Stimulated activated CD8-positive, alpha-beta memory T cell treated with anti-CD3 and anti-CD28 coated beads, Interleukin-2, amount 100 ng/mL, for 1 hour (primary cell): ENCODE results near the gene KRT16.
A peak's percentile ranks its signal among the peaks of the same experiment; 100 is the strongest.
"Not testable (repeated sequence)": the region's sequence is repeated elsewhere in the genome, so short reads cannot be mapped to it uniquely, and the experiment has no call there.

Source experiments
- DNase-seq, 2 donors: peaks; one replicate each; pipeline ENCODE4 v3.0.0-alpha.2; 2020; ENCODE audit warnings: low read depth in 2 of 2

Gene KRT16

GRCh38 chr17:41583137-41584127 lies 29.1 kb downstream of the KRT16 start:
- no peak for DNase-seq

DNA sequence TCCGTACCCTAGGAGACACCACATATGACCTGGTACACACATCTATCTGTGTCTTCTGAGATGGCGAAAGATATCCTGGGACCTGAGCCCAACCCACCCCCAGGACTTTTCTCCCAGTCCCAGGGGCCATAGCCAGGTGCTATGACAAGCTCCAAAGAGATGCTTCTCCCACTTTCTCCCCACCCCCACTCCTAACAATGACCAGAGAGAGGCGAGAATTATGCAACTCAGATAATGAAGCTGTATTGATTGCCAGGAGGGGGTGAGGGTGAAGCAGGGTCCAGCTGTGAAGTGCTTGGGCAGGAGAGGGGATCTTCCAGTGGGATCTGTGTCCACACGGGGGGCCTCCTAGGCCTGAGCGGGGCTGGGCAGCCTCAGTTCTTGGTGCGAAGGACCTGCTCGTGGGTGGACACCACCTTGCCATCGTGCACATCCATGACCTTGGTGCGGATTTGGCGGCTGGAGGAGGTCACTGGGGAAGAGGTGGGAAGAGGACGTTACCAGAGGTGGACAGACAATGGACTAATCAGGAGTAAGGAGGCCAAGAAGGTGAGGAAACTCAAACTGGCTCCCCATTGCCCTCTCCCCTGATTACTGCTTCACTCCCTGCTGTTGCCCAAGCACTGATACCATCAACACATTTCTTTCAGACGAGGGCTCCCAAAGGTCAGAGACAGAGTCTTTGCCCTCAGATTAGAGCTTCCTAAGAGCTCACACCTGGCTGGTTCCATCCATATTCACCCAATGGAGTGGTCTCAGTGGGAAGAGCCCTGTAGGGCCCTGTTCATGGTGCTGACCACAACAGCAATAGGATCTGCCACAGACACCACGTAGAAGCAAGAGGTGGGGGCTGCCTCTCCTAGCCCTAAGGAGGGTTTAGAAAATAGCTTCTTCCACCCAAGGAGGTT lies 30.3 kb downstream of the KRT16 start:
- not testable (repeated sequence) for DNase-seq

- no peak for DNase-seq
Observed at GRCh38 chr17:41581366-41582060, 31.1 kb downstream of the KRT16 start.

DNA sequence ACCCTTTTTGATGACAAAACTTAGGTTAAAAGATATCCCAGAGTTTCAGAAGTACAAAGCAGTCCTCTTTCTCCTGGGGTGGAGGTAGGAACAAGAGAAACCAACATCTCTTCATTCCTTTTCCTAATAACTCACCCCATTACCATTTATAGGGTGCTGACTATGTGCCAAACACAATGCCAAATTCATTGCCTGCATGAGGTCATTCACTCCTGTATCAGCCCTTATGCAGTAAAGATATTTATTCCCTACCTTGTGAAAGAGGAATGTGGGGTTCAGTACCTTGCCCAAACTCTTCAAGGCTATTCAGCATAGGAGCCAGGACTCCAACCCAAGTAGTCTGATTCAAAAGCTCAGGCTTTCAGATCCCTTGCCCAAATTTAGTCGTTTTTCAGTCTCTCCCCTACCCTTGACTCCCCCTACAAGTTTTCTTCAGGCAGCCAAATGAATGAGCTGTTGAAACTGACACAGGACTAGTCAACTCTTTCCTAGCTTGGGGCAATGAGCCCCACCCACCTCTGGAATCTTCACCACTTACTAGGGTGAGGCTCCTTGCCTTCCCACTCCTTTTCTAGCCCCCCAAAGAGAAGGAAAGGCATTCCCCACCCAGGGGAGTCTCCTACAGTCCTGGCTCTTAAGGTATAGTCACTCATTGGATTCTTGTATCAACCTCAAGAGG lies 31.7 kb downstream of the KRT16 start:
- DNase-seq: no peak

- DNase-seq: no peak
Observed at GRCh38 chr17:41580244-41580575, 32.4 kb downstream of the KRT16 start.

DNA sequence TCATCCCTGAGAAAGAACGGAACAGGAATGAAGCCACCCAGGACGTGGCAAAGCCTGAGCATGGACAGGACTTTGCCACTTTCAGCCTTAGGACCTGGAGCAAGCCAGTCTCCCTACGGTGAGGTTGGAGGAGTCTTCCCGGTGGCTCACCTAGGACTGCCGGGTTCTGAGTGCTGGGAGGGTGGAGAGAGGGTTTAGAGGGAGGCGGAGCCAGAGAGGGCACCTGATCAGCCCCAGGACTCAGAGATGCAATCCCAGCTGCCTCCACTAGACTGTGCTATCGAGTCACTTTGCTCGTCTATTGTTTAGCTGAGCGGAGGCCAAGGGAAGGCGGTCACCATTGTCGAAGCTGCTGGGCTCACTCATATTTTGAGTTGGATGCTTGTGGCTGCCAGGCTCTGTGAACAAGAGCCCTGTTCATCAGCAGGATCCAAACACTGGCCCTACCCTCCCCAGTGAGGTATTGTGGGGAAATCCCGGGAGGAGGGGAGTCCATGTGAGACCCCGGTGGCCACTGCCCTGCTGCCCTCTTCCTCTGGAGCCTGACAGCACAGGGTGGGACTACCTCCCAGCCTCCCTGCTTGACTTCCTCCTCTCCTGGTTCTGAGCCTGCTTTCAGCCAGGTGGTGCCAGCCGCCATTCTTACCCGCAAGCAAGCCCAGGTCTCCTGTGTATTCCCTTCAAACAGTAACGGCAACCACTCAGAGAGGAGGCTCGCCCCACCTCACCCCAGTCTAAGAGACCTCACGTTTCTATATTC lies 32.9 kb downstream of the KRT16 start:
- peak in 1 of 2 donors; percentile 34 for DNase-seq

DNA sequence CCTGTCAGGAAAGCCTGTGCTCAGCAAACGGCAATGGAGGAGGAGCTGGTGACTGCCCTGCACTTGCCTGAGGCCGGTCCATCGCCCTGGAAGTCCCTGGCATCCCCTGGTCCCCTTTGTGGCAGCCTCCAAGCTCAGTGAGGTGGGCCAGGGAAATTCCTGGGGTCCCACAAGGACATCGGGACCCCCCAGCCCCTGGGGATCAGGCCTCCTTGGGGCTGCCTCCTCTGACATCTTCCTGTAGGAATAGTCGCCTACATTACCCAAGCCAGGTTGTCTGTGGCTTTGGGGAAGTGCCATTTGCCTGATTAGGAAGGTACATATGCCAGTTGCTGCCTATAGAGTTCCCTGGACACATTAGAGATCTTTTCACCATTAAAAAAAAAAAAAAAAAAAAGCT lies 33.6 kb downstream of the KRT16 start:
- no peak for DNase-seq

DNA sequence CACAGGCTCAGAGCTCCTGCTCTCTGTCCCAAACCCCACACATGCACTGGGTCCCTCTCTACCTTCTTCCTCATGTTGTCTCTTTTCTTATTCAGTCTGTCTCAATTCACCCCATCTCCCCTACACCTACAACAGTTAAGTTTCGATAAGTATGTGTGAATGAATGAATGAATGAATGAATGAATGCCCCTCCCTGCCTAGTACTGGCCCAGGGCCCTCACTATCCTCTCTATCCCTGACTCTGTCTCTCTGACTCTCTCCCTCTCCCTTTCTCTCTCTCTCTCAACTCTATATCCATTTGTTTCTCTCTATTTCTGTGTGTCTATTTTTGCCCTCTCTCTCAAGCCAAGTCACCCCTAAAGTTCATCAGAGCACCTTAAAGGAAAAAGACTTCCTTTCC lies 34.0 kb downstream of the KRT16 start:
- no peak for DNase-seq

DNA sequence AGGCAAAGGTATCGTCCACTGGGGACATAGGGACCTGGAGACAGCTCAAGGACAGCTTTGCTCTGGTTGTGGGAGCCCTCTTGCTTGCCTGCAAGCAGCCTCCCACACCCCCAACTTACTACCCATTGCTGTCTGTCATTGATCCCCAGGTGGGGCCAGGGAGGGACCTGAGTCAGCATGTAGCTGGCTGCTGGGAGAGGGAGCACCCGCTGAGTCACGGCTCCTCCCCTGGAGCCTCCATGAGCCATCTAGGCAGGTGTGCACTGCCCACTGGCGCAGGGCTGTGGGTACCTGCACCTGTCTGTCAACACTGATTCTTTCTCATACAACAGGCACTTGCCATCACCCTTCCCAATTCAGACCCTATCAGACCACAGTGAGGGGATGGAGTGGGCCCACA lies 35.8 kb downstream of the KRT16 start:
- DNase-seq: not testable (repeated sequence)

DNA sequence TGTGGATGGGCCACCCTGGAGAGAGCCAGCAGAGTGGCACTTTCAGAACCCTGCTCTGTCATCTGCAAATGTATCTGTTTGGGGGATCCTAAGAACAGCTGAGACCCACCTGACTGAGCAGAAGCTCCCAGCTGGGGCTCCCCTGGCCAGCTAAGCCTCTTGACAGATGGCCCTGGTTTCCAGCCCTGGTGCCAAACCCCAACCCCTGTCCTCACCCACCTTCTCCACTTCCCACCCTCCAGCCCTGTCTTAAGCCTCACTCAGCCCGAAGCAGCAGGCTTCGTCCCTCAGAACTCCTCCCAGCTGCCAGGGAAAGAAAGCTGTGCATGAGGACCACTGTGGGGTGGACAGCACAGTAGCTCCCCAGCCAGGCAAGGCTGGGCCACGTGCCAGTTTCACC lies 37.2 kb downstream of the KRT16 start:
- no peak for DNase-seq

DNA sequence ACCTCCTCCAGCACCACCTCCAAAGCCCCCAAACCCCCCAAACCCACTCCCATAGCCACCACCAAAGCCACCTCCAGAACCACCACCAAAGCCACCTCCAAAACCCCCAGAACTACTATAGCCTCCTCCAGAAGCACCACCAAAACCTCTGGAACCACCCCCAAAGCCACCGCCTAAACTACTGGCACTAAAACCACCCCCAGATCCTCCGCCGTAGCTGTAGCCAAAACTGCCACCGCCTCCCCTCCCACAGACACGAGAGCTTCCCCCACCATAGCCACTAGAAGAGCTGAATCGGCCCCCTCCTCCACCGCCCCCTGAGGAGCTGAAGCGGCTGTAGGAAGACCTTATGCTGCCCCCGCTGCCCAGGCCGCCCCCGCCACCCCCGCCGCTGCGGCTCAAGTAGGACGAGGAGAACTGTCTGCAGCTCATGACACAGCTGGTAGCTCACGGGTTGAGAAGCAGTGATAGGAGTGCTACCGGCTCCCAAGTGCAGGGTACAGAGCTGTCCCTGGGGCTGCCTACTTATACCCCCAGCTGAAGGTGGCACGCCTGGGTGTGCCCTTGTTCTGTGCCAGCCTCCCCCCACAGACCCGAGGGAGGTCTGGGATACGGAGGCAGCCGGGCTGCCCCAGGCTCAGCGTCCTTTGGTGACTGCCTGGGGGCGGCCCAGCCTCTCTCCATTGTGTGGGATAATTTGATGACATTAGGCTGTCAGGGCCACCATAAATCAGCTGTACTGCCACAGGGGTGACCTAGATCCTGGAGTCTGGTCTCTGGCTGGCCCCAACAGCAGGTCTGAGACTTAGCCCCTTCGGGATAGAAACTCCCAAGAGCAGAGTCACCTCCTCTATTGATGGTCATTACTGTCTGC lies 40.8 kb downstream of the KRT16 start, which contains the start of gene KRT9:
TSS of gene KRT9 (minus strand) at position 499 of the 874 bp plus-strand sequence. CDS start at position 432, 67 bp downstream.
- DNase-seq: no peak

DNA sequence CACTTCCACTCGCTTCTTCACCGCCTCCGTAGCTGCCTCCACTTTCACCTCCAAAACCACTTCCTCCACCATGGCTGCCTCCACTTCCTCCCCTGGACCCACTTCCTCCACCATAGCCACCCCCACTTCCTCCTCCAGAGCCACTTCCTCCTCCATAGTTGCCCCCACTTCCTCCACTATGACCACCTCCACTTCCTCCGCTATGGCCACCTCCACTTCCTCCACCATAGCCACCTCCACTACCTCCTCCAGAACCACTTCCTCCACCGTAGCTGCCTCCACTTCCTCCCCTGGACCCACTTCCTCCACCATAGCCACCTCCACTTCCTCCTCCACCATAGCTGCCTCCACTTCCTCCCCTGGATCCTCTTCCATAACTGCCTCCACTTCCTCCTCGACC lies 45.2 kb downstream of the KRT16 start:
- no peak for DNase-seq

DNA sequence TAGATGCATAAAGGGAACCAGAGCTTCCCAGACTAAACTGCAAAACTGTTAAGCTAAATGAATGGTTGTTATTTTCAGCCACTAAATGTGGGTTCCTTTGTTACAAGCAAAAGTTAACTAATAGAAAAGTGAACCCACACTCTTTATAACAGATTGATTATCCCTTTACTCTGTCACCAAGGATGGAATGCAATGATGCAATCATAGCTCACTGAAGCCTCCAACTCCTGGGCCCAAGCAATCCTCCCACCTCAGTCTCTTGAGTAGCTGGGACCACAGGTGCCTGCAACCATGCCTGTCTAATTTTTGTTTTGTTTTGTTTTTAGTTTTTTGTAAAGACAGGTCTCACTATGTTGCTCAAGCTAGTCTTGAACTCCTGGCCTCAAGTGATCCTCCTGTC lies 47.2 kb downstream of the KRT16 start:
- DNase-seq: no peak

- no peak for DNase-seq
Observed at GRCh38 chr17:41563607-41564170, 48.9 kb downstream of the KRT16 start.

GRCh38 chr17:41561554-41561953 lies 51.0 kb downstream of the KRT16 start:
- DNase-seq: no peak
